Upper lobe of left lung (tissue), 6 donors: ENCODE results near the gene CTTNBP2. TPM values are rescaled to one million over a fixed set of nuclear protein-coding genes. Genes with fewer than 3 reads are reported as not detected.

Source experiments
- ATAC-seq, 2 donors: fragments of 200-7000 bp; cut with Tn5 transposase; one replicate each; pipeline ENCODE4 v1.9.1; 2022; ENCODE audit warnings: mild to moderate bottlenecking in 2 of 2, moderate library complexity in 2 of 2; ENCODE audit not compliant: low FRiP score in 2 of 2
- DNase-seq, 2 donors: peaks; one replicate each; pipeline ENCODE4 v3.0.0-alpha.2; 2019 to 2020
- H3K27ac ChIP-seq, 4 donors: fragments of 200-600 bp; sonication (generic); one replicate each; pipeline ENCODE4 v1.5.1; 2016 to 2019
- H3K27me3 ChIP-seq, 4 donors: fragments of 200-600 bp; sonication (generic); one replicate each; pipeline ENCODE4 v1.5.1; 2017 to 2019
- H3K36me3 ChIP-seq, 4 donors: fragments of 200-600 bp; sonication (generic); one replicate each; pipeline ENCODE4 v1.5.1; 2016 to 2019
- H3K4me1 ChIP-seq, 4 donors: fragments of 200-600 bp; sonication (generic); one replicate each; pipeline ENCODE4 v1.5.1; 2018 to 2019
- H3K4me3 ChIP-seq, 4 donors: fragments of 200-600 bp; sonication (generic); one replicate each; pipeline ENCODE4 v1.5.1; 2017 to 2019; ENCODE audit warnings: mild to moderate bottlenecking in 2 of 4, moderate library complexity in 1 of 4
- H3K9me3 ChIP-seq, 4 donors: fragments of 200-600 bp; sonication (generic); one replicate each; pipeline ENCODE4 v1.5.1; 2018 to 2019
- CTCF ChIP-seq, 6 experiments: fragments of 450-650 bp in 4 of 6; fragments of 200-600 bp in 2 of 6; sonication (generic) in 2 of 6; IDR thresholded peaks; one replicate each; pipeline ENCODE4 v1.5.1; 2016 to 2019; ENCODE audit warnings: antibody characterized with exemption in 6 of 6
- EP300 ChIP-seq, 4 donors: sonication (generic); formaldehyde crosslinking; IDR thresholded peaks; one replicate each; pipeline ENCODE4 v1.5.1; 2017; ENCODE audit warnings: antibody characterized with exemption in 4 of 4, control low read depth in 2 of 4
- POLR2A ChIP-seq, 4 donors: fragments of 450-650 bp; IDR thresholded peaks; one replicate each; pipeline ENCODE4 v1.5.1; 2016 to 2017; ENCODE audit warnings: antibody characterized with exemption in 4 of 4, mild to moderate bottlenecking in 2 of 4
- POLR2AphosphoS5 ChIP-seq, 2 donors: sonication (generic); formaldehyde crosslinking; IDR thresholded peaks; one replicate each; pipeline ENCODE4 v1.5.1; 2017; ENCODE audit warnings: antibody characterized with exemption in 2 of 2
- WGBS, 2 donors: methylation state at CpG; one replicate each; pipeline ENCODE4 v1.1.5; 2017 to 2018; 5-methylcytosine and 5-hydroxymethylcytosine counted together
- total RNA-seq, 6 donors: library from RNA; depleted of rRNA in 4 of 6; stranded (reverse); fragments of >200 nt in 4 of 6; gene quantifications; one replicate each; pipeline versions ENCODE4 v1.1.0 to v1.2.1, GENCODE V29; 2016 to 2021
- donor health status: DM: no; HTN: no; CAD: no; lungs with moderate emphysema.
- donor health status: DM: no; HTN: yes; CAD: no; lungs with severe emphysema.

CTTNBP2 gene
- total RNA-seq, 6 donors from 2014 or later, result 3.3 to 7.0 (median 5.1) TPM

- Histone ChIP-seq H3K4me1 (no peaks in the 10 kb centered on the region), H3K36me3 (no peaks in the 10 kb centered on the region), H3K27ac (no peak overlapping the region), H3K4me3 (no peak overlapping the region), H3K9me3 (no peaks in the 10 kb centered on the region), H3K27me3 (no peaks in the 10 kb centered on the region)
- no peak for ATAC-seq
- 61 to 79% methylated on average over 1 of the region's 1 CpG for WGBS, 2 donors
- DNase-seq, result no peak
- TF ChIP-seq EP300 (IDR thresholded peaks at IDR 0.05) (no peak), CTCF (IDR thresholded peaks at IDR 0.05) (no peak), POLR2A (IDR thresholded peaks at IDR 0.05) (no peak), POLR2AphosphoS5 (IDR thresholded peaks at IDR 0.05) (no peak)
Measured at GRCh38 chr7:117774943-117775342, 98.3 kb downstream of the CTTNBP2 start.

- no peak overlapping the region for H3K4me3 ChIP-seq
- no peaks in the 10 kb centered on the region for H3K27me3 ChIP-seq
- no peak for ATAC-seq
- DNase-seq, result no peak
- no peaks in the 10 kb centered on the region for H3K4me1 ChIP-seq
- H3K9me3 ChIP-seq, result no peaks in the 10 kb centered on the region
- WGBS, 2 donors, result 96 to 97% methylated on average over 2 of the region's 2 CpGs
- H3K27ac ChIP-seq, result no peak overlapping the region
- no peaks in the 10 kb centered on the region for H3K36me3 ChIP-seq
- no peak for TF ChIP-seq POLR2AphosphoS5 (IDR thresholded peaks at IDR 0.05)
- TF ChIP-seq EP300 (IDR thresholded peaks at IDR 0.05), result no peak
- no peak for TF ChIP-seq CTCF (IDR thresholded peaks at IDR 0.05)
- TF ChIP-seq POLR2A (IDR thresholded peaks at IDR 0.05), result no peak
Measured at GRCh38 chr7:117772421-117772820, 100.8 kb downstream of the CTTNBP2 start.

- no peak for TF ChIP-seq EP300 (IDR thresholded peaks at IDR 0.05)
- no peak for TF ChIP-seq POLR2AphosphoS5 (IDR thresholded peaks at IDR 0.05)
- TF ChIP-seq POLR2A (IDR thresholded peaks at IDR 0.05), result no peak
- no peak for TF ChIP-seq CTCF (IDR thresholded peaks at IDR 0.05)
- whole genome bisulfite sequencing, 2 donors, result 43 to 78% methylated on average over 4 of the region's 4 CpGs
- DNase-seq, result no peak
- ATAC-seq, result no peak
- no peak overlapping the region for H3K4me3 ChIP-seq
- H3K36me3 ChIP-seq, result no peaks in the 10 kb centered on the region
- H3K27ac ChIP-seq, result no peak overlapping the region
- H3K27me3 ChIP-seq, result no peaks in the 10 kb centered on the region
- no peaks in the 10 kb centered on the region for H3K9me3 ChIP-seq
- no peaks in the 10 kb centered on the region for H3K4me1 ChIP-seq
Measured at GRCh38 chr7:117771756-117772155, 101.5 kb downstream of the CTTNBP2 start.

DNA sequence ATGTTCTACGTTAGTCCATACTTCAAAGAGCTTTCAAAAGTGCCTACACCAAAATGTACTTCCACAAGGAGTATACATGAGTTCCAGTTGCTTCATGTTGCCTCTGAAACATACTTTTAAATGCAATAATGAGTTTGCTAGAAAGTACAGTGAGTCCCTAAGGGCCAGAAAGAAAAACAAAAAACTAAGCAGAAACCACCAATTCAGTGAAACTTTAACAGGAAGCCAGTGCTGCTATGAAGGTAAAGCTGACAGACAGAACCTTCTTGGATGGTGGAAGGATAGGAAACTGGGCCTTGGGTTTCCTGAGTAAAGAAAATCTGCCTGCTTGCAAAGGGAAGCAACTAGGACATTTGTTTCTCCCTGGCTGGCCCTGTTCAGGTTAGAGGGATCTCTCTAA lies 104.2 kb downstream of the CTTNBP2 start:
- no peak for ATAC-seq
- Histone ChIP-seq H3K27ac (no peak overlapping the region), H3K27me3 (no peaks in the 10 kb centered on the region), H3K36me3 (no peaks in the 10 kb centered on the region), H3K9me3 (no peaks in the 10 kb centered on the region), H3K4me3 (no peak overlapping the region), H3K4me1 (no peaks in the 10 kb centered on the region)
- TF ChIP-seq CTCF (IDR thresholded peaks at IDR 0.05) (no peak), EP300 (IDR thresholded peaks at IDR 0.05) (no peak), POLR2AphosphoS5 (IDR thresholded peaks at IDR 0.05) (no peak), POLR2A (IDR thresholded peaks at IDR 0.05) (no peak)
- DNase-seq, result no peak
- 58 to 92% methylated on average over 1 of the region's 1 CpG for WGBS, 2 donors

DNA sequence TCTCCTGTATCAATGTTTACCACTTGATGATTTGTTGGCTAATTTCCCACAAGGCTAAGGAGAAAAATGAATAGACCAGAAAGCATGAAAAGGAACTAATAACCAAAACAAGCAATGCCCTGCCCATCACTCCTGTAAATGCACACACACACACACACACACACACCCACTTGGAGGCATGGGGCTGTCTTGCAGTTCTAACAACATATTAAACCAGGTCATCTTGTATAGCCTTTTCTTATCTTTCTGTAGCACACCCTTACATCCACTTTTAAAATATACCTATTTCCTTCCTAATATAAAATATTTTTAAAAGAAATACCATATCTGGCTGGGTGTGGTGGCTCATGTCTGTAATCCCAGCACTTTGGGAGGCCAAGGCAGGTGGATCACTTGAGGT lies 105.3 kb downstream of the CTTNBP2 start:
- Histone ChIP-seq H3K36me3 (no peaks in the 10 kb centered on the region), H3K4me3 (no peak overlapping the region), H3K9me3 (no peaks in the 10 kb centered on the region), H3K27me3 (no peaks in the 10 kb centered on the region), H3K27ac (no peak overlapping the region), H3K4me1 (no peaks in the 10 kb centered on the region)
- DNase-seq (no peak), ATAC-seq (no peak)
- no peak for TF ChIP-seq POLR2A (IDR thresholded peaks at IDR 0.05)
- TF ChIP-seq EP300 (IDR thresholded peaks at IDR 0.05), result no peak
- no peak for TF ChIP-seq POLR2AphosphoS5 (IDR thresholded peaks at IDR 0.05)
- no peak for TF ChIP-seq CTCF (IDR thresholded peaks at IDR 0.05)
